Neural cell (in vitro differentiated cells): ENCODE data around the gene CDKN2AIP. TPM values are rescaled to one million over a fixed set of nuclear protein-coding genes. Genes with fewer than 3 reads are reported as not detected.

Source experiments
- H2AFZ ChIP-seq: fragments of 200-600, 300-800 bp; sonication (generic), shearing (Covaris generic); 2 replicates; pipeline ENCODE4 v1.6.0; 2014; ENCODE audit warnings: low read depth, mild to moderate bottlenecking, antibody characterized with exemption, low read length, moderate library complexity
- H3F3A ChIP-seq: fragments of 200-600 bp; shearing (Covaris generic); 2 replicates; pipeline ENCODE4 v1.6.1; 2016; ENCODE audit warnings: mild to moderate bottlenecking, moderate library complexity, mixed read lengths, antibody characterized with exemption, low read length; ENCODE audit not compliant: insufficient read depth, poor library complexity, severe bottlenecking
- H3K27ac ChIP-seq: fragments of 200-600, 300-800 bp; sonication (generic), shearing (Covaris generic); 2 replicates; pipeline ENCODE4 v1.5.1; 2014; ENCODE audit warnings: mild to moderate bottlenecking, low read length, moderate library complexity
- H3K27me3 ChIP-seq: fragments of 300-800, 200-600 bp; sonication (generic), shearing (Covaris generic); 2 replicates; pipeline ENCODE4 v1.6.0; 2014; ENCODE audit warnings: mild to moderate bottlenecking, low read depth, low read length, moderate library complexity; ENCODE audit not compliant: insufficient read depth
- H3K36me3 ChIP-seq: fragments of 300-800, 200-600 bp; sonication (generic), shearing (Covaris generic); 2 replicates; pipeline ENCODE4 v1.5.1; 2014; ENCODE audit warnings: mild to moderate bottlenecking, antibody characterized with exemption, low read length, moderate library complexity; ENCODE audit not compliant: insufficient read depth
- H3K4me2 ChIP-seq: fragments of 300-800, 200-600 bp; sonication (generic), shearing (Covaris generic); 2 replicates; pipeline ENCODE4 v1.6.0; 2014; ENCODE audit warnings: mild to moderate bottlenecking, low read length
- H3K4me3 ChIP-seq: fragments of 300-800, 200-600 bp; sonication (generic), shearing (Covaris generic); 2 replicates; pipeline ENCODE4 v1.5.1; 2014; ENCODE audit warnings: mild to moderate bottlenecking, low read length, moderate library complexity
- H3K79me2 ChIP-seq: fragments of 200-600 bp; shearing (Covaris generic); replicated peaks from 2 replicates; pipeline ENCODE4 v1.6.0; 2014; ENCODE audit warnings: mild to moderate bottlenecking, low read length, moderate library complexity; ENCODE audit not compliant: insufficient read depth
- H3K9ac ChIP-seq: fragments of 300-800, 200-600 bp; sonication (generic), shearing (Covaris generic); 2 replicates; pipeline ENCODE4 v1.6.1; 2016; ENCODE audit warnings: mild to moderate bottlenecking, low read length, mixed read lengths
- H3K9me2 ChIP-seq: fragments of 200-600 bp; shearing (Covaris generic); 2 replicates; pipeline ENCODE4 v1.6.1; 2016; ENCODE audit warnings: mild to moderate bottlenecking, low read length, mixed read lengths; ENCODE audit not compliant: insufficient read depth
- H3K9me3 ChIP-seq: fragments of 200-600, 300-800 bp; sonication (generic), shearing (Covaris generic); 2 replicates; pipeline ENCODE4 v1.6.1; 2016; ENCODE audit warnings: mild to moderate bottlenecking, mixed run types, low read length, moderate library complexity, mixed read lengths
- H4K20me1 ChIP-seq: fragments of 200-600 bp; shearing (Covaris generic); 2 replicates; pipeline ENCODE4 v1.6.1; 2016; ENCODE audit warnings: mild to moderate bottlenecking, mixed run types; ENCODE audit not compliant: insufficient read depth
- CTCF ChIP-seq: fragments of 450-650 bp; IDR thresholded peaks from 2 replicates; pipeline ENCODE4 v1.5.1; 2014; ENCODE audit warnings: antibody characterized with exemption, mild to moderate bottlenecking, moderate library complexity; ENCODE audit not compliant: poor library complexity, severe bottlenecking
- EP300 ChIP-seq: fragments of 450-650 bp; conservative IDR thresholded peaks from 2 replicates; pipeline ENCODE4 v1.6.1; 2014; ENCODE audit warnings: antibody characterized with exemption, mild to moderate bottlenecking, moderate library complexity; ENCODE audit not compliant: poor library complexity, severe bottlenecking
- EZH2 ChIP-seq: fragments of 200-600, 300-800 bp; shearing (Covaris generic), sonication (generic); IDR thresholded peaks from 2 replicates; pipeline ENCODE4 v1.6.1; 2014; ENCODE audit warnings: antibody characterized with exemption, low read length, borderline replicate concordance, mild to moderate bottlenecking; ENCODE audit not compliant: insufficient read depth, poor library complexity, severe bottlenecking
- MXI1 ChIP-seq: fragments of 450-650 bp; conservative IDR thresholded peaks from 2 replicates; pipeline ENCODE4 v1.6.1; 2014; ENCODE audit warnings: antibody characterized with exemption, mild to moderate bottlenecking; ENCODE audit not compliant: poor library complexity, severe bottlenecking
- POLR2AphosphoS5 ChIP-seq: IDR thresholded peaks from 2 replicates; pipeline ENCODE4 v1.6.1; 2012
- RAD21 ChIP-seq: fragments of 450-650 bp; conservative IDR thresholded peaks from 2 replicates; pipeline ENCODE4 v1.6.1; 2014; ENCODE audit warnings: antibody characterized with exemption, mild to moderate bottlenecking, moderate library complexity
- REST ChIP-seq: IDR thresholded peaks from 2 replicates; pipeline ENCODE4 v1.6.1; 2012; ENCODE audit warnings: borderline replicate concordance
- SMC3 ChIP-seq: fragments of 450-650 bp; conservative IDR thresholded peaks from 2 replicates; pipeline ENCODE4 v1.6.1; 2014; ENCODE audit warnings: antibody characterized with exemption, mild to moderate bottlenecking, moderate library complexity; ENCODE audit not compliant: poor library complexity
- TAF1 ChIP-seq: IDR thresholded peaks from 2 replicates; pipeline ENCODE4 v1.6.1; 2012; ENCODE audit warnings: low read depth
- polyA plus RNA-seq: library from polyadenylated mRNA; depleted of rRNA; stranded (reverse); fragments of >200 nt; gene quantifications from 2 replicates; pipeline ENCODE4 v1.2.3, GENCODE V29; 2014

Gene CDKN2AIP
- polyA plus RNA-seq, 1 donor from 2014 or later = 58.9 TPM

DNA sequence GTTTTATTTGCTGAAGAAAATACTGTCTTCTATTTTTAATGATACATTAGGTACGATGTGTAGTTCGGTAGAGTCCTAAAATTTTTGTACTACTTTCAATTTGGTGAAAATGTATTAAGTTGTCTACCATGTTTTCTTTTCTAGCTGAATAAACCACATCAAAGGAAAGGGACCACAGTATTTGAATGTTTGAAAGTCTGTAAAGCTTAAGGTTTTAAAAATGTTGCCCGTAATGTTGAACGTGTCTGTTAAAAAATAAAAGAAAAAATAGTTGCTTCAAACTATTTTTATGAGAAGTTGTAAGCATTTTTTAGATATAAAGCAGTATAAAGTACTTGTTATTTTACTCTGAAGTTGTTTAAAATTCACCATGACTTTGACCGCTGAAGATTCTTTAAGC, 3.2 kb downstream of the CDKN2AIP start:
- Histone ChIP-seq H4K20me1 (no peaks in the 10 kb centered on the region), H3K27ac (no peak overlapping the region), H3K36me3 (peaks cover 8% of the 10 kb centered on the region), H2AFZ (no peak overlapping the region), H3K4me2 (peak overlapping the region; percentile 1), H3K9me3 (no peaks in the 10 kb centered on the region), H3K9me2 (no peaks in the 10 kb centered on the region), H3K27me3 (no peaks in the 10 kb centered on the region), H3K79me2 (peaks cover 40% of the 10 kb centered on the region), H3K9ac (no peak overlapping the region), H3F3A (no peaks in the 10 kb centered on the region), H3K4me3 (peak overlapping the region; percentile 95)
- TF ChIP-seq TAF1 = no peak
- no peak for TF ChIP-seq MXI1
- TF ChIP-seq CTCF = no peak
- no peak for TF ChIP-seq POLR2AphosphoS5
- TF ChIP-seq EP300 = no peak
- no peak for TF ChIP-seq SMC3
- no peak for TF ChIP-seq REST

- H3K4me3 ChIP-seq = peak overlapping the region; percentile 95
- H3K4me2 ChIP-seq = peak overlapping the region; percentile 1
- no peaks in the 10 kb centered on the region for H3K9me2 ChIP-seq
- peaks cover 40% of the 10 kb centered on the region for H3K79me2 ChIP-seq
- H3K9ac ChIP-seq = no peak overlapping the region
- no peaks in the 10 kb centered on the region for H3F3A ChIP-seq
- no peaks in the 10 kb centered on the region for H3K9me3 ChIP-seq
- no peak for TF ChIP-seq REST
- no peak for TF ChIP-seq POLR2AphosphoS5
- no peak for TF ChIP-seq CTCF
- TF ChIP-seq EZH2 = no peak
- no peak for TF ChIP-seq RAD21
- TF ChIP-seq SMC3 = no peak
- TF ChIP-seq MXI1 = no peak
- TF ChIP-seq TAF1 = no peak
- no peak for TF ChIP-seq EP300
- no peak overlapping the region for H2AFZ ChIP-seq
- peaks cover 8% of the 10 kb centered on the region for H3K36me3 ChIP-seq
- H4K20me1 ChIP-seq = no peaks in the 10 kb centered on the region
- H3K27me3 ChIP-seq = no peaks in the 10 kb centered on the region
- H3K27ac ChIP-seq = no peak overlapping the region
Measured at GRCh38 chr4:183448436-183448835, 4.0 kb downstream of the CDKN2AIP start.
